Subcutaneous abdominal adipose tissue (tissue), 5 donors: Measurements from ENCODE around the gene NFKB1.
"Not testable (repeated sequence)": the region's sequence is repeated elsewhere in the genome, so short reads cannot be mapped to it uniquely, and the experiment has no call there.

Experiments used
- H3K27ac ChIP-seq: one replicate; pipeline ENCODE4 v1.7.0; 2013; ENCODE audit warnings: low read depth, mild to moderate bottlenecking, inconsistent platforms, low read length, moderate library complexity
- H3K27me3 ChIP-seq, 5 donors: one replicate each; pipeline ENCODE4 v1.7.0; 2013; ENCODE audit warnings: low read length in 5 of 5, inconsistent platforms in 1 of 5; ENCODE audit not compliant: control insufficient read depth in 5 of 5, insufficient read depth in 4 of 5
- H3K36me3 ChIP-seq, 5 donors: one replicate each; pipeline ENCODE4 v1.7.0; 2013; ENCODE audit warnings: low read length in 5 of 5; ENCODE audit not compliant: control insufficient read depth in 5 of 5, insufficient read depth in 5 of 5
- H3K4me1 ChIP-seq, 5 donors: one replicate each; pipeline ENCODE4 v1.7.0; 2013; ENCODE audit warnings: low read length in 5 of 5, mild to moderate bottlenecking in 3 of 5, moderate library complexity in 1 of 5; ENCODE audit not compliant: control insufficient read depth in 5 of 5, insufficient read depth in 5 of 5
- H3K4me3 ChIP-seq, 5 donors: one replicate each; pipeline ENCODE4 v1.7.0; 2013; ENCODE audit warnings: low read length in 5 of 5, low read depth in 1 of 5
- H3K9ac ChIP-seq, 5 donors: one replicate each; pipeline ENCODE4 v1.7.0; 2013; ENCODE audit warnings: low read length in 5 of 5, mild to moderate bottlenecking in 4 of 5, moderate library complexity in 3 of 5
- H3K9me3 ChIP-seq, 5 donors: one replicate each; pipeline ENCODE4 v1.7.0; 2013; ENCODE audit warnings: low read length in 5 of 5; ENCODE audit not compliant: control insufficient read depth in 5 of 5
- donor health status: healthy.
- donor health status: healthy.
- donor health status: healthy.
- donor health status: healthy.
- donor health status: healthy.

NFKB1 gene

GRCh38 chr4:102557636-102558035 is 56.5 kb downstream of the NFKB1 start:
- peaks cover 0 to 6% (median 2%) of the 10 kb centered on the region in 5 donors for H3K36me3 ChIP-seq
- H3K27ac ChIP-seq = no peak overlapping the region
- H3K27me3 ChIP-seq = no peaks in the 10 kb centered on the region
- H3K4me3 ChIP-seq = no peak overlapping the region
- no peaks in the 10 kb centered on the region for H3K9me3 ChIP-seq
- peaks cover 0 to 26% (median 18%) of the 10 kb centered on the region in 5 donors for H3K4me1 ChIP-seq
- H3K9ac ChIP-seq = no peak overlapping the region

- peaks cover 0 to 20% (median 18%) of the 10 kb centered on the region in 5 donors for H3K4me1 ChIP-seq
- no peak overlapping the region for H3K27ac ChIP-seq
- H3K36me3 ChIP-seq = peaks cover 0 to 6% (median 2%) of the 10 kb centered on the region in 5 donors
- no peaks in the 10 kb centered on the region for H3K9me3 ChIP-seq
- H3K27me3 ChIP-seq = no peaks in the 10 kb centered on the region
- H3K9ac ChIP-seq = no peak overlapping the region
- no peak overlapping the region for H3K4me3 ChIP-seq
Measured at GRCh38 chr4:102560115-102560514, 59.0 kb downstream of the NFKB1 start.

- Histone ChIP-seq H3K36me3 (peaks cover 0 to 6% (median 2%) of the 10 kb centered on the region in 5 donors), H3K9ac (no peak overlapping the region), H3K4me3 (no peak overlapping the region), H3K4me1 (peaks cover 0 to 23% (median 18%) of the 10 kb centered on the region in 5 donors), H3K27ac (no peak overlapping the region), H3K27me3 (no peaks in the 10 kb centered on the region), H3K9me3 (no peaks in the 10 kb centered on the region)
Measured at GRCh38 chr4:102560571-102561341, 59.6 kb downstream of the NFKB1 start.

- no peak overlapping the region for H3K9ac ChIP-seq
- peaks cover 0 to 23% (median 14%) of the 10 kb centered on the region in 5 donors for H3K4me1 ChIP-seq
Measured at GRCh38 chr4:102563000-102563399, 61.8 kb downstream of the NFKB1 start.

GRCh38 chr4:102564399-102565059 is 63.4 kb downstream of the NFKB1 start:
- Histone ChIP-seq H3K27me3 (no peaks in the 10 kb centered on the region), H3K36me3 (peaks cover 0 to 13% (median 4%) of the 10 kb centered on the region in 5 donors), H3K27ac (no peak overlapping the region), H3K9ac (no peak overlapping the region), H3K4me3 (no peak overlapping the region), H3K4me1 (peaks cover 0 to 30% (median 14%) of the 10 kb centered on the region in 5 donors), H3K9me3 (no peaks in the 10 kb centered on the region)

More at GRCh38 chr4:102563000-102563399, 61.8 kb downstream of the NFKB1 start:
- H3K36me3 ChIP-seq = peaks cover 0 to 13% (median 4%) of the 10 kb centered on the region in 5 donors
- no peak overlapping the region for H3K4me3 ChIP-seq
- H3K27me3 ChIP-seq = no peaks in the 10 kb centered on the region
- H3K27ac ChIP-seq = no peak overlapping the region
- no peaks in the 10 kb centered on the region for H3K9me3 ChIP-seq

- Histone ChIP-seq H3K4me3 (no peak overlapping the region), H3K27me3 (no peaks in the 10 kb centered on the region), H3K9me3 (no peaks in the 10 kb centered on the region), H3K27ac (no peak overlapping the region), H3K4me1 (peaks cover 0 to 25% (median 10%) of the 10 kb centered on the region in 5 donors), H3K36me3 (peaks cover 3 to 13% (median 4%) of the 10 kb centered on the region in 5 donors), H3K9ac (no peak overlapping the region)
Measured at GRCh38 chr4:102565696-102566095, 64.5 kb downstream of the NFKB1 start.

GRCh38 chr4:102566426-102566825 is 65.3 kb downstream of the NFKB1 start:
- Histone ChIP-seq H3K27ac (no peak overlapping the region), H3K9ac (no peak overlapping the region), H3K4me1 (peaks cover 0 to 20% (median 2%) of the 10 kb centered on the region in 5 donors), H3K4me3 (no peak overlapping the region), H3K27me3 (no peaks in the 10 kb centered on the region), H3K9me3 (no peaks in the 10 kb centered on the region), H3K36me3 (peaks cover 3 to 11% (median 4%) of the 10 kb centered on the region in 5 donors)

GRCh38 chr4:102567427-102567826 is 66.3 kb downstream of the NFKB1 start:
- Histone ChIP-seq H3K36me3 (peaks cover 3 to 8% (median 4%) of the 10 kb centered on the region in 5 donors), H3K27me3 (no peaks in the 10 kb centered on the region), H3K4me3 (no peak overlapping the region), H3K4me1 (peaks cover 0 to 20% (median 0%) of the 10 kb centered on the region in 5 donors), H3K27ac (no peak overlapping the region), H3K9me3 (no peaks in the 10 kb centered on the region), H3K9ac (no peak overlapping the region)

GRCh38 chr4:102569200-102569599 is 68.0 kb downstream of the NFKB1 start:
- Histone ChIP-seq H3K27ac (no peak overlapping the region), H3K36me3 (peaks cover 3 to 8% (median 4%) of the 10 kb centered on the region in 5 donors), H3K4me3 (no peak overlapping the region), H3K4me1 (peaks cover 0 to 16% (median 2%) of the 10 kb centered on the region in 5 donors), H3K9ac (no peak overlapping the region), H3K9me3 (no peaks in the 10 kb centered on the region), H3K27me3 (no peaks in the 10 kb centered on the region)

- H3K9me3 ChIP-seq, H3K9ac ChIP-seq, H3K27ac ChIP-seq, H3K27me3 ChIP-seq, H3K36me3 ChIP-seq, H3K4me3 ChIP-seq: not testable (repeated sequence)
- peaks cover 0 to 13% (median 5%) of the 10 kb centered on the region in 5 donors for H3K4me1 ChIP-seq
Measured at GRCh38 chr4:102570211-102570610, 69.1 kb downstream of the NFKB1 start.
